ENCODE measurements around the gene DNER. TPM values are rescaled to one million over a fixed set of nuclear protein-coding genes. Genes with fewer than 3 reads are reported as not detected.

DNER gene
- total RNA-seq, 1 experiment from 2014 or later: not detected

- Histone ChIP-seq H3K9ac (ENCODE audit: low read length) (no peak overlapping the region), H3K4me1 (ENCODE audit: low read length) (no peaks in the 10 kb centered on the region), H3K4me3 (ENCODE audit: low read length) (no peak overlapping the region), H2AFZ (ENCODE audit: low read length) (no peak overlapping the region), H3K9me2 (replicated peaks; ENCODE audit: insufficient read depth, low read length) (no peaks in the 10 kb centered on the region), H4K20me1 (ENCODE audit: insufficient read depth, low read depth, low read length) (no peaks in the 10 kb centered on the region), H3K9me3 (ENCODE audit: low read length) (no peaks in the 10 kb centered on the region), H3K4me2 (ENCODE audit: low read depth, low read length, poor library complexity, severe bottlenecking) (no peak overlapping the region), H3K79me2 (ENCODE audit: low read length) (no peaks in the 10 kb centered on the region), H3K36me3 (ENCODE audit: insufficient read depth, low read length) (no peaks in the 10 kb centered on the region), H3K27me3 (ENCODE audit: low read length) (no peaks in the 10 kb centered on the region), H3K27ac (ENCODE audit: low read length) (no peak overlapping the region)
- no peak for DNase-seq
Observed at GRCh38 chr2:229454934-229455631, 259.3 kb downstream of the DNER start.

DNA sequence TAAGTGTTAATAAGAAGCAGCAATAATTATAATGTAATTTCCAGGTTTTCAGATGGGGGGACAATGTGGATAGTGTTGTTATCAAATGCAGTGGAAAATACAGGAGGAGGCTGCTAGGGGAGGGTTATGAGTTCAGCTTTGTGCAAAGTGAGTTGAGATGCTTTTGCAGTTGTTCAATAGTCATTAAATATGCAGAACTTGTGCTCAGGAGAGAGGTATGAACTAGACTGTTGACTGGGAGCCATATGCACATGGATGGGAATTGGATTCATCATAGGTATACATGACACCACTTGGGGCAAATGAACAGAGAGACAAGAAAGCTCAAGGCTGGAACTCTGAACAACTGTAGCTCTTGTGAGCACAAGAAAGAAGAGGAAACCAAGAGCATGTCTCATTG lies 261.1 kb downstream of the DNER start:
- no peak for DNase-seq
- no peak overlapping the region for H3K4me2 ChIP-seq (ENCODE audit: low read depth, low read length, poor library complexity, severe bottlenecking)

GRCh38 chr2:229451852-229452251 lies 262.5 kb downstream of the DNER start:
- H3K9me3 ChIP-seq (ENCODE audit: low read length): no peaks in the 10 kb centered on the region
- no peaks in the 10 kb centered on the region for H3K9me2 ChIP-seq (replicated peaks; ENCODE audit: insufficient read depth, low read length)
- H3K4me2 ChIP-seq (ENCODE audit: low read depth, low read length, poor library complexity, severe bottlenecking): no peak overlapping the region
- no peak overlapping the region for H3K9ac ChIP-seq (ENCODE audit: low read length)
- no peaks in the 10 kb centered on the region for H3K27me3 ChIP-seq (ENCODE audit: low read length)
- no peak overlapping the region for H3K4me3 ChIP-seq (ENCODE audit: low read length)
- H3K27ac ChIP-seq (ENCODE audit: low read length): no peak overlapping the region
- H3K36me3 ChIP-seq (ENCODE audit: insufficient read depth, low read length): no peaks in the 10 kb centered on the region
- no peak overlapping the region for H2AFZ ChIP-seq (ENCODE audit: low read length)
- H3K4me1 ChIP-seq (ENCODE audit: low read length): no peaks in the 10 kb centered on the region
- no peak for DNase-seq
- no peaks in the 10 kb centered on the region for H4K20me1 ChIP-seq (ENCODE audit: insufficient read depth, low read depth, low read length)
- H3K79me2 ChIP-seq (ENCODE audit: low read length): no peaks in the 10 kb centered on the region

More for the DNA sequence above, 261.1 kb downstream of the DNER start:
- H3K9me3 ChIP-seq (ENCODE audit: low read length): no peaks in the 10 kb centered on the region
- H3K27me3 ChIP-seq (ENCODE audit: low read length): no peaks in the 10 kb centered on the region
- no peaks in the 10 kb centered on the region for H3K9me2 ChIP-seq (replicated peaks; ENCODE audit: insufficient read depth, low read length)
- no peaks in the 10 kb centered on the region for H3K4me1 ChIP-seq (ENCODE audit: low read length)
- H3K79me2 ChIP-seq (ENCODE audit: low read length): no peaks in the 10 kb centered on the region
- H3K36me3 ChIP-seq (ENCODE audit: insufficient read depth, low read length): no peaks in the 10 kb centered on the region
- H3K4me3 ChIP-seq (ENCODE audit: low read length): no peak overlapping the region
- H3K9ac ChIP-seq (ENCODE audit: low read length): no peak overlapping the region
- no peak overlapping the region for H2AFZ ChIP-seq (ENCODE audit: low read length)
- no peaks in the 10 kb centered on the region for H4K20me1 ChIP-seq (ENCODE audit: insufficient read depth, low read depth, low read length)
- H3K27ac ChIP-seq (ENCODE audit: low read length): no peak overlapping the region

GRCh38 chr2:229447227-229447626 lies 267.1 kb downstream of the DNER start:
- Histone ChIP-seq H4K20me1 (ENCODE audit: insufficient read depth, low read depth, low read length) (no peaks in the 10 kb centered on the region), H3K9ac (ENCODE audit: low read length) (no peak overlapping the region), H3K9me2 (replicated peaks; ENCODE audit: insufficient read depth, low read length) (no peaks in the 10 kb centered on the region), H3K4me3 (ENCODE audit: low read length) (no peak overlapping the region), H2AFZ (ENCODE audit: low read length) (no peak overlapping the region), H3K4me2 (ENCODE audit: low read depth, low read length, poor library complexity, severe bottlenecking) (no peak overlapping the region), H3K27ac (ENCODE audit: low read length) (no peak overlapping the region), H3K79me2 (ENCODE audit: low read length) (no peaks in the 10 kb centered on the region), H3K9me3 (ENCODE audit: low read length) (no peaks in the 10 kb centered on the region), H3K36me3 (ENCODE audit: insufficient read depth, low read length) (no peaks in the 10 kb centered on the region), H3K4me1 (ENCODE audit: low read length) (no peaks in the 10 kb centered on the region), H3K27me3 (ENCODE audit: low read length) (no peaks in the 10 kb centered on the region)
- DNase-seq: no peak

DNA sequence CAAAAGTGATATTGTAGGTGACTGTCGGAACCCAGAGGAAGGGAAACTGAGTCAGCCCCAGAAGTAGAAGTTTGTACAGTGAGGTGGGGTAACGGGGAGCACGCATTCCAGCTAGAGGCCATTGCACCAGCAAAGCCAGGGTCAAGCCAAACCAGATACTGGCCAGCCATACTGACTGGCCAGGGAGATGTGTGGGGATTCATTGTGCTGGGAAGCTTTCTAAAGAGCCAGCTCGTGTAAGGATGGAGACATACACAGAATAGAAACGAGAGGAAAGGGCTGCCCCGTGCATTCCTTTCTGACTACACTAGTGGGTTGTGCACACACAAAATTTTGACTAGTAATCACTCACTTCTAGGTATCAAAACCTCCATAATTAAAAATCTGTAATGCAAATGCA lies 268.0 kb downstream of the DNER start:
- Histone ChIP-seq H3K4me2 (ENCODE audit: low read depth, low read length, poor library complexity, severe bottlenecking) (no peak overlapping the region), H3K4me3 (ENCODE audit: low read length) (no peak overlapping the region), H3K79me2 (ENCODE audit: low read length) (no peaks in the 10 kb centered on the region), H4K20me1 (ENCODE audit: insufficient read depth, low read depth, low read length) (no peaks in the 10 kb centered on the region), H3K9ac (ENCODE audit: low read length) (no peak overlapping the region), H3K9me2 (replicated peaks; ENCODE audit: insufficient read depth, low read length) (no peaks in the 10 kb centered on the region), H3K36me3 (ENCODE audit: insufficient read depth, low read length) (no peaks in the 10 kb centered on the region), H3K27ac (ENCODE audit: low read length) (no peak overlapping the region), H3K9me3 (ENCODE audit: low read length) (no peaks in the 10 kb centered on the region), H3K4me1 (ENCODE audit: low read length) (no peaks in the 10 kb centered on the region), H2AFZ (ENCODE audit: low read length) (no peak overlapping the region), H3K27me3 (ENCODE audit: low read length) (no peaks in the 10 kb centered on the region)
- DNase-seq: no peak

GRCh38 chr2:229445501-229446211 lies 268.7 kb downstream of the DNER start:
- Histone ChIP-seq H4K20me1 (ENCODE audit: insufficient read depth, low read depth, low read length) (no peaks in the 10 kb centered on the region), H2AFZ (ENCODE audit: low read length) (no peak overlapping the region), H3K4me3 (ENCODE audit: low read length) (no peak overlapping the region), H3K4me1 (ENCODE audit: low read length) (no peaks in the 10 kb centered on the region), H3K4me2 (ENCODE audit: low read depth, low read length, poor library complexity, severe bottlenecking) (no peak overlapping the region), H3K36me3 (ENCODE audit: insufficient read depth, low read length) (no peaks in the 10 kb centered on the region), H3K9me2 (replicated peaks; ENCODE audit: insufficient read depth, low read length) (no peaks in the 10 kb centered on the region), H3K27ac (ENCODE audit: low read length) (no peak overlapping the region), H3K27me3 (ENCODE audit: low read length) (no peaks in the 10 kb centered on the region), H3K79me2 (ENCODE audit: low read length) (no peaks in the 10 kb centered on the region), H3K9me3 (ENCODE audit: low read length) (no peaks in the 10 kb centered on the region), H3K9ac (ENCODE audit: low read length) (no peak overlapping the region)
- no peak for DNase-seq

DNA sequence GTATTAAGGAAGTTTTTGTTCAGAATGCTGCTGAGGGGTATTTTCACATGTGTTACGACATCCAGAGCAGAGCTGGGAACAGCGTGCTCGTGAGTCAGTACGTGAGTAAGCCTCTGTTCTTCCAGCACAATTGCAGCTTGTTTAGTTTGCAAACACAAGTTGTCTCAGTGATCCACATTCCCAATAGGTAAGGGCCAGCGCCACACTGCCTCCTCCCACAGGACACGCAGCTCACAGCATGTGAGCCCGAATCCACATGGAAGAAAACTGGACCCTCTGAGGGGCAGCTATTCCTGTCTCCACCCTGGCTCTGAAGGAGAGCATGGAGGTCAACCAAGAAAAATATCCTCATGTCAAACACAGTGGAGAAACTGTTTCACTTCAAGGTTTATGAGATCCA lies 269.3 kb downstream of the DNER start:
- Histone ChIP-seq H3K4me3 (ENCODE audit: low read length) (no peak overlapping the region), H3K27ac (ENCODE audit: low read length) (no peak overlapping the region), H2AFZ (ENCODE audit: low read length) (no peak overlapping the region), H3K4me1 (ENCODE audit: low read length) (no peaks in the 10 kb centered on the region), H3K79me2 (ENCODE audit: low read length) (no peaks in the 10 kb centered on the region), H4K20me1 (ENCODE audit: insufficient read depth, low read depth, low read length) (no peaks in the 10 kb centered on the region), H3K36me3 (ENCODE audit: insufficient read depth, low read length) (no peaks in the 10 kb centered on the region), H3K9me3 (ENCODE audit: low read length) (no peaks in the 10 kb centered on the region), H3K27me3 (ENCODE audit: low read length) (no peaks in the 10 kb centered on the region), H3K9ac (ENCODE audit: low read length) (no peak overlapping the region), H3K9me2 (replicated peaks; ENCODE audit: insufficient read depth, low read length) (no peaks in the 10 kb centered on the region), H3K4me2 (ENCODE audit: low read depth, low read length, poor library complexity, severe bottlenecking) (no peak overlapping the region)
- DNase-seq: no peak

GRCh38 chr2:229443546-229444268 lies 270.6 kb downstream of the DNER start:
- no peaks in the 10 kb centered on the region for H3K36me3 ChIP-seq (ENCODE audit: insufficient read depth, low read length)
- no peaks in the 10 kb centered on the region for H3K4me1 ChIP-seq (ENCODE audit: low read length)
- H3K9ac ChIP-seq (ENCODE audit: low read length): no peak overlapping the region
- no peaks in the 10 kb centered on the region for H3K9me3 ChIP-seq (ENCODE audit: low read length)
- no peaks in the 10 kb centered on the region for H3K9me2 ChIP-seq (replicated peaks; ENCODE audit: insufficient read depth, low read length)
- H3K4me2 ChIP-seq (ENCODE audit: low read depth, low read length, poor library complexity, severe bottlenecking): no peak overlapping the region
- no peak overlapping the region for H2AFZ ChIP-seq (ENCODE audit: low read length)
- H3K27me3 ChIP-seq (ENCODE audit: low read length): no peaks in the 10 kb centered on the region
- H3K79me2 ChIP-seq (ENCODE audit: low read length): no peaks in the 10 kb centered on the region
- no peaks in the 10 kb centered on the region for H4K20me1 ChIP-seq (ENCODE audit: insufficient read depth, low read depth, low read length)
- no peak overlapping the region for H3K27ac ChIP-seq (ENCODE audit: low read length)
- no peak for DNase-seq
- no peak overlapping the region for H3K4me3 ChIP-seq (ENCODE audit: low read length)

All from Karpas-422 (cell line).